BLaER1 (cell line): ENCODE results near the gene MAN1A1.

Source experiments
- H3K27ac ChIP-seq: shearing (Covaris generic); formaldehyde crosslinking; 2 replicates; pipeline ENCODE4 v1.8.1; 2022
- H3K27me3 ChIP-seq: shearing (Covaris generic); formaldehyde crosslinking; 2 replicates; pipeline ENCODE4 v1.8.1; 2022
- H3K36me3 ChIP-seq: shearing (Covaris generic); formaldehyde crosslinking; 2 replicates; pipeline ENCODE4 v1.8.1; 2022
- H3K4me1 ChIP-seq: shearing (Covaris generic); formaldehyde crosslinking; 2 replicates; pipeline ENCODE4 v1.8.1; 2022
- H3K4me2 ChIP-seq: shearing (Covaris generic); formaldehyde crosslinking; 2 replicates; pipeline ENCODE4 v1.8.1; 2022
- H3K4me3 ChIP-seq: shearing (Covaris generic); formaldehyde crosslinking; 2 replicates; pipeline ENCODE4 v1.8.1; 2022
- H3K9ac ChIP-seq: shearing (Covaris generic); formaldehyde crosslinking; 2 replicates; pipeline ENCODE4 v1.8.1; 2022
- H3K9me3 ChIP-seq: shearing (Covaris generic); formaldehyde crosslinking; 2 replicates; pipeline ENCODE4 v1.8.1; 2022
- H4K20me1 ChIP-seq: shearing (Covaris generic); formaldehyde crosslinking; 2 replicates; pipeline ENCODE4 v1.8.1; 2022
- Cebpa-rat ChIP-seq: shearing (Covaris generic); IDR thresholded peaks from 2 replicates; pipeline ENCODE4 v1.8.1; 2022

MAN1A1 gene

DNA sequence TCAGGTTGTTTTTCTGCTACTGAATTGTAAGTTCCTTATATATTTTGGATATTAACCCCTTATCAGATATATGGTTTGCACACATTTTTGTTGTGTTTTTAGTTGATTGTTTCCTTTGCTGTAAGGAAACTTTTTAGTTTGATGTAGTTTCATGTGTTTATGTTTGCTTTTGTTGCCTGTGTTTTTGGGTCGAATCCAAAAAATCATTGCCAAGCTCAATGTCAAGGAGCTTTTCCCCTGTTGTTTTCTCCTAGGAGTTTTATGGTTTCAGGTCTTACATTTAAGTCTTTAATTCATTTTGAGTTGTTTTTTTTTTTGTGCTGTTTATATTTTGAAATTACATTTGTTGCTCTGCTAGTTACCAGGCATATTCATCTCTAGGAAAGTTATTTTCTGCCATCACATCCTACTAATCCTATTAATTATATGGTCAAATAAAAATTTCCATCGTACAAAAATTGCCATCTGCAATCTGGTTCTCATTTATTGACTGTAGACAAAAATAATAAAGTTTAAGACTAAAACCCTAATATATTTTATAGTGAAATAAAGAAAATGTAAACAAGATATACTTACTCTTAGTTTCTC is 167.3 kb downstream of the MAN1A1 start:
- no peak overlapping the region for H3K27ac ChIP-seq
- no peaks in the 10 kb centered on the region for H4K20me1 ChIP-seq
- H3K36me3 ChIP-seq: peaks cover 12% of the 10 kb centered on the region; the same call in 1 of the 2 replicates

GRCh38 chr6:119181046-119181445 is 168.5 kb downstream of the MAN1A1 start:
- Histone ChIP-seq H4K20me1 (no peaks in the 10 kb centered on the region), H3K9me3 (0 out of 2 replicates have a peak, but pooled peaks cover 5% of the 10 kb centered on the region), H3K27ac (no peak overlapping the region), H3K4me3 (no peak overlapping the region), H3K9ac (no peak overlapping the region), H3K4me1 (peaks cover 23% of the 10 kb centered on the region), H3K36me3 (peaks cover 3% of the 10 kb centered on the region; the same call in 1 of the 2 replicates), H3K27me3 (no peaks in the 10 kb centered on the region), H3K4me2 (no peak overlapping the region)
- TF ChIP-seq Cebpa-rat: no peak

More for the DNA sequence above, 167.3 kb downstream of the MAN1A1 start:
- Histone ChIP-seq H3K9ac (no peak overlapping the region), H3K4me1 (peaks cover 23% of the 10 kb centered on the region), H3K9me3 (0 out of 2 replicates have a peak, but pooled peaks cover 5% of the 10 kb centered on the region), H3K27me3 (no peaks in the 10 kb centered on the region), H3K4me3 (no peak overlapping the region), H3K4me2 (no peak overlapping the region)
- no peak for TF ChIP-seq Cebpa-rat

- Histone ChIP-seq H3K27me3 (no peaks in the 10 kb centered on the region), H3K27ac (no peak overlapping the region), H4K20me1 (no peaks in the 10 kb centered on the region), H3K9ac (no peak overlapping the region), H3K4me2 (peak overlapping the region; percentile 29), H3K4me3 (no peak overlapping the region), H3K36me3 (no peaks in the 10 kb centered on the region), H3K9me3 (no peaks in the 10 kb centered on the region), H3K4me1 (peaks cover 19% of the 10 kb centered on the region)
- no peak for TF ChIP-seq Cebpa-rat
These were observed 169.7 kb downstream of the MAN1A1 start for GRCh38 chr6:119179842-119180241.

GRCh38 chr6:119179062-119179461 is 170.5 kb downstream of the MAN1A1 start:
- TF ChIP-seq Cebpa-rat: no peak
- Histone ChIP-seq H3K9me3 (no peaks in the 10 kb centered on the region), H3K4me1 (peaks cover 11% of the 10 kb centered on the region), H3K4me3 (no peak overlapping the region), H3K4me2 (no peak overlapping the region), H3K9ac (no peak overlapping the region), H3K27me3 (no peaks in the 10 kb centered on the region), H3K36me3 (no peaks in the 10 kb centered on the region), H4K20me1 (no peaks in the 10 kb centered on the region), H3K27ac (no peak overlapping the region)

DNA sequence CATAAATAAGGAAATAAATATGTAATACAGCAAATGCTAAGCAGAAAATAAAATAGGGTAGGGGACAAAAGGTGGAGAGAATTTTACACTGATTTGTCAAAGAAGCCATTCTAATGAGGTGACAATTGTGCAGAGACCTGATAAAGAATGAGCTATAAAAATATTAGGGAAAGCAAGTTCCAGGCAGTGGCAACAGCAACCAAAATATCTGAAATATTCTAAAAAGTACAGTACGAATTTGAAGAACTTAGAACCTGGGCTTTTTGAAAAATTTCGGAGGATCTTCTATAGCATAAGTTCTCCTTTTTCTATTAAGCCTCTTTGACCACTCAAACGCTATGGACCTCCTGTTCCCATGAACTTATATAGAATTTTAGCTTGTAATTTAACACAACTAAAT is 173.1 kb downstream of the MAN1A1 start:
- no peak overlapping the region for H3K27ac ChIP-seq
- H3K27me3 ChIP-seq: no peaks in the 10 kb centered on the region
- H3K4me3 ChIP-seq: no peak overlapping the region
- TF ChIP-seq Cebpa-rat: no peak
- peaks cover 11% of the 10 kb centered on the region for H3K4me1 ChIP-seq
- no peaks in the 10 kb centered on the region for H3K9me3 ChIP-seq
- H4K20me1 ChIP-seq: no peaks in the 10 kb centered on the region
- no peak overlapping the region for H3K9ac ChIP-seq
- no peak overlapping the region for H3K4me2 ChIP-seq
- H3K36me3 ChIP-seq: no peaks in the 10 kb centered on the region

DNA sequence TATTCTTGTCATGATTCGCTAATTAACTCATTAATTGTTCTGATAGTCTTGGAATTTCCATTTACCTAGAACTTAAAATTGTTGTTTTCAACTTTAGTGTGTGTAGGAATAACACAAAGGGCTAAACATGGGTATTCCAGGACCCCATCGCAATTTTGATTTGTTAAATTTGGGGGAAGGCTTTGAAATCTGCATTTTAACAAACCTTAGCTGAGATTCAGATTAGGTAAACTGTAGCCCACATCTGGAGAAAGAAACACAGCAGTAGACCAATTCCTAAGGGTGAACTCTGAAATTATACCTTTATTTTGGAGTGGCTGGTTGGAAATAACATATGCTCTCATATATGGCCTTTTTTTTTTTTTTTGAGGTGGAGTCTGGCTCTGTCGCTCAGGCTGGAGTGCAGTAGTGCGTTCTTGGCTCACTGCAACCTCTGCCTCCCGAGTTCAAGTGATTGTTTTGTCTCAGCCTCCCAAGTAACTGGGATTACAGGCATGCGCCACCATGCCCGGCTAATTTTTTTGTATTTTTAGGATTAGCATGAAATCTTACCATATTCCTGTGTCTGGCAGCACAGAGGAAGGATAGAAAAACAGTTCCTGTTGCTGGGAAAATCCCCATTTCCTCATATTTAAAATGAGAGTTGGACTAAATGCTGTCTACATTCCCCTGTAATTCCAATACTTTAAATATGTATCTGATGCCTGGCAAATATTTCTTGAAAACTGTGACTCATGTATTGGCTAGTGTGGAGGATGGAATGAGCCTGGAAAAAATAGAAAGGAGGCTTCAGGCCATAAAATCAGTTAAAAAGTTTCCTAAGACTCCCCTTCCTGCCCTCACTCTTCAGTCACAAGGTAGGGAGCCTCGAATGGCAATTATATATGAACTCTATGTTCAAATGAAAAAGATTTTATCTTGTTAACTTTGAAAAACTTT is 174.4 kb downstream of the MAN1A1 start:
- no peaks in the 10 kb centered on the region for H4K20me1 ChIP-seq

GRCh38 chr6:119174085-119174445 is 175.5 kb downstream of the MAN1A1 start:
- H3K4me1 ChIP-seq: no peaks in the 10 kb centered on the region
- TF ChIP-seq Cebpa-rat: no peak
- H4K20me1 ChIP-seq: no peaks in the 10 kb centered on the region
- no peak overlapping the region for H3K4me2 ChIP-seq
- H3K27me3 ChIP-seq: no peaks in the 10 kb centered on the region
- H3K4me3 ChIP-seq: no peak overlapping the region
- no peak overlapping the region for H3K9ac ChIP-seq
- H3K9me3 ChIP-seq: 0 out of 2 replicates have a peak, but pooled peaks cover under 1% of the 10 kb centered on the region
- no peaks in the 10 kb centered on the region for H3K36me3 ChIP-seq
- no peak overlapping the region for H3K27ac ChIP-seq

More for the DNA sequence above, 174.4 kb downstream of the MAN1A1 start:
- H3K36me3 ChIP-seq: no peaks in the 10 kb centered on the region
- no peak overlapping the region for H3K4me2 ChIP-seq
- no peaks in the 10 kb centered on the region for H3K9me3 ChIP-seq
- H3K4me3 ChIP-seq: no peak overlapping the region
- no peak for TF ChIP-seq Cebpa-rat
- H3K4me1 ChIP-seq: peaks cover 6% of the 10 kb centered on the region
- no peaks in the 10 kb centered on the region for H3K27me3 ChIP-seq
- H3K27ac ChIP-seq: no peak overlapping the region
- no peak overlapping the region for H3K9ac ChIP-seq

DNA sequence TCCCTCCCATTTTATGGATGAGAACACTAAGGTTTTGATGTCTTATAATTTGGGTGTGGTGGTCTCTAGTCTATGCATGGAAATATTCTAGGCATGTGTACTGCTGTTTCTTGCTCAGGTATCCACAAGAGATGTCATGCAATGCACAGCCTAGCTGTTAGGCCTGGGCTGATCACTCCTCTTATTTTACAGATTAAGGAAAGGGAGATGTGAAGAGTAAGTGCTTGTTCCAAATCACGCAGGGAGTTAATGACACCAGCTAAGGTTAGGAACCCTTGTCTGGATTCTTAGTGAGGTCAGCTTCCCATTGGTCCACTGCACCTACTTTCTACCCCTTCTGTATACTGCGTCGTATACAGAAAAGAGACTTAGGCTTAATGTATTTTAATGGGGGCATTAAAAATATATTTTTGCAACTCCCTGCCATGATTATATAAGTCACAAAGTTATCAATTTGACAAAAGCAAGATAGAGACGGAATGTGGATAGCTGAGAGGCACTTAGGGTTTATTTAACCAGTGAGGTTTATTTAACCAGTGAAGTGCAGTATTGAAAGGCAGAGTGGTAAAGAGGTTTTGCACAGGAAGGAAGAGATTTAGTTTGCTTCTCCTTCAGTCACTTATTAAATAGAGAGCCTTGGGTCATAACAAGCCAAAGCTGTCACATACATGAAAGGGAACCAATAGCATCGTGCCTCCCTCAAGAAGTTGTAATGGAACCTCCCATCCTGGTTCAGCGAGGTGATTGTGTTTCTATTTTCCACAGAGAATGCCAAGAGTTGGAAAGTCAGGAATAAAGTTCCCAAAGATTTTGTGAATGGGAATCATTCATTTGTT is 176.1 kb downstream of the MAN1A1 start:
- no peak for TF ChIP-seq Cebpa-rat
- no peak overlapping the region for H3K4me2 ChIP-seq
- no peaks in the 10 kb centered on the region for H3K27me3 ChIP-seq
- H3K4me1 ChIP-seq: no peaks in the 10 kb centered on the region
- no peaks in the 10 kb centered on the region for H4K20me1 ChIP-seq
- H3K27ac ChIP-seq: no peak overlapping the region
- H3K4me3 ChIP-seq: no peak overlapping the region
- H3K36me3 ChIP-seq: no peaks in the 10 kb centered on the region
- H3K9me3 ChIP-seq: 0 out of 2 replicates have a peak, but pooled peaks cover 3% of the 10 kb centered on the region
- no peak overlapping the region for H3K9ac ChIP-seq

- Histone ChIP-seq H3K9me3 (0 out of 2 replicates have a peak, but pooled peaks cover 3% of the 10 kb centered on the region), H3K4me2 (no peak overlapping the region), H3K9ac (no peak overlapping the region), H3K4me1 (no peaks in the 10 kb centered on the region), H4K20me1 (no peaks in the 10 kb centered on the region), H3K27ac (no peak overlapping the region), H3K36me3 (no peaks in the 10 kb centered on the region), H3K4me3 (no peak overlapping the region), H3K27me3 (no peaks in the 10 kb centered on the region)
- TF ChIP-seq Cebpa-rat: no peak
These were observed 176.7 kb downstream of the MAN1A1 start for GRCh38 chr6:119172824-119173223.
